Panc1 (cell line): Measurements from ENCODE around the gene SLC51B. TPM values are rescaled to one million over a fixed set of nuclear protein-coding genes. Genes with fewer than 3 reads are reported as not detected.

ENCODE experiments used
- ATAC-seq: fragments of 200-7000 bp; cut with Tn5 transposase; 2 replicates; pipeline ENCODE4 v1.9.1; 2020; ENCODE audit warnings: mild to moderate bottlenecking, moderate library complexity
- BruUV-seq: library from RNA; stranded (reverse); fragments of 400-500 nt; replicated peaks from 2 replicates; lab custom pipeline; 2021; lab: Mats Ljungman, UMichigan
- CTCF ChIA-PET: fragments of 300-600 bp; sonication (Branson Sonifier 250); formaldehyde crosslinking; loops from one replicate; lab custom pipeline; 2022; ENCODE audit warnings: antibody characterized with exemption; lab: Charles Lee
- POLR2A ChIA-PET: fragments of 300-600 bp; sonication (Branson Sonifier 250); formaldehyde crosslinking; loops from one replicate; lab custom pipeline; 2022; ENCODE audit warnings: antibody characterized with exemption; lab: Charles Lee
- DNase-seq: peaks from one replicate; pipeline ENCODE4 v3.0.0-alpha.2; 2010; ENCODE audit warnings: low read depth, low spot score
- H3K27ac ChIP-seq: 2 replicates; pipeline ENCODE4 v1.5.1; 2011; ENCODE audit warnings: mild to moderate bottlenecking, low read length, inconsistent platforms
- H3K27me3 ChIP-seq: fragments of 200-500 bp; sonication (Bioruptor generic); 2 replicates; pipeline ENCODE4 v1.6.0; 2014; ENCODE audit warnings: low read length, inconsistent platforms; ENCODE audit not compliant: control insufficient read depth, insufficient read depth
- H3K36me3 ChIP-seq: fragments of 200-500 bp; sonication (Bioruptor generic); 2 replicates; pipeline ENCODE4 v1.5.1; 2014; ENCODE audit warnings: inconsistent platforms, mild to moderate bottlenecking, low read length, moderate library complexity; ENCODE audit not compliant: control insufficient read depth, insufficient read depth
- H3K4me1 ChIP-seq: 2 replicates; pipeline ENCODE4 v1.5.1; 2011; ENCODE audit warnings: inconsistent platforms, mild to moderate bottlenecking, low read length, moderate library complexity; ENCODE audit not compliant: control insufficient read depth, insufficient read depth
- H3K4me3 ChIP-seq, 2 experiments: 2 replicates each; pipeline ENCODE4 v1.5.1; 2011 to 2012; ENCODE audit warnings: low read depth in 2 of 2, low read length in 2 of 2, mild to moderate bottlenecking in 2 of 2, inconsistent platforms in 1 of 2, moderate library complexity in 1 of 2
- H3K9me3 ChIP-seq: fragments of 200-500 bp; sonication (Bioruptor generic); 2 replicates; pipeline ENCODE4 v1.5.1; 2014; ENCODE audit warnings: low read depth, mild to moderate bottlenecking, inconsistent platforms, low read length, moderate library complexity; ENCODE audit not compliant: control insufficient read depth, insufficient read depth
- CTCF ChIP-seq: fragments of 450-650 bp; IDR thresholded peaks from 2 replicates; pipeline ENCODE4 v1.5.1; 2017; ENCODE audit warnings: mild to moderate bottlenecking
- POLR2AphosphoS5 ChIP-seq: IDR thresholded peaks from 2 replicates; pipeline ENCODE4 v1.6.1; 2012; ENCODE audit warnings: mild to moderate bottlenecking, low read depth, low read length, moderate library complexity
- REST ChIP-seq, 2 experiments: IDR thresholded peaks; 2 replicates each; pipeline ENCODE4 v1.6.1; 2011 to 2012; ENCODE audit warnings: low read depth in 2 of 2, control low read depth in 1 of 2, low read length in 1 of 2, mild to moderate bottlenecking in 1 of 2, moderate library complexity in 1 of 2; ENCODE audit not compliant: insufficient read depth in 1 of 2
- SIN3A ChIP-seq: IDR thresholded peaks from 2 replicates; pipeline ENCODE4 v1.6.1; 2012; ENCODE audit warnings: low read depth, mild to moderate bottlenecking, low read length, moderate library complexity, borderline replicate concordance; ENCODE audit not compliant: insufficient read depth
- TCF7L2 ChIP-seq: IDR thresholded peaks from 2 replicates; pipeline ENCODE4 v1.6.1; 2011; ENCODE audit warnings: mild to moderate bottlenecking, low read depth, low read length, inconsistent platforms
- in situ Hi-C: cut with HindIII; loops from 2 replicates; pipeline ENCODE4 v1.10.0; 2016; ENCODE audit warnings: low sequenced_read_pairs, low pct_unique_long_range_greater_than_20kb
- intact Hi-C: fragments of 100-400 bp; cut with micrococcal nuclease; formaldehyde crosslinking; loops from one replicate; pipeline ENCODE4 v1.10.0; 2022; ENCODE audit not compliant: unreplicated experiment
- total RNA-seq: library from RNA; stranded (reverse); gene quantifications from one replicate; pipeline ENCODE4 v1.2.1, GENCODE V29; 2021; ENCODE audit not compliant: unreplicated experiment

Gene SLC51B
- total RNA-seq, 1 experiment from 2014 or later = 0.51 TPM

- Histone ChIP-seq H3K4me1 (peaks cover 13% of the 10 kb centered on the region), H3K4me3 (no peak overlapping the region), H3K27me3 (no peaks in the 10 kb centered on the region; the same call in 1 of the 2 replicates), H3K27ac (no peak overlapping the region), H3K9me3 (no peaks in the 10 kb centered on the region), H3K36me3 (no peaks in the 10 kb centered on the region)
- POLR2A ChIA-PET = interaction anchor here (0.5 kb wide), 1 partner anchor 360 kb away, joined by 5 read pairs; no protein-coding TSS in a partner anchor
- ATAC-seq = peak; percentile 82
- intact Hi-C loops = no loop called here
- in situ Hi-C loops = no loop called here
- DNase-seq = no peak
- no TSS peak for BruUV-seq
- no peak for TF ChIP-seq POLR2AphosphoS5
- TF ChIP-seq CTCF = peak; percentile 78
- TF ChIP-seq TCF7L2 = no peak
- CTCF ChIA-PET = interaction anchor here (0.8 to 1.7 kb wide), 5 partner anchors 23 to 212 kb away, joined by 3 to 5 read pairs (median 3); no protein-coding TSS in a partner anchor
These were observed 40.9 kb downstream of the SLC51B start for GRCh38 chr15:65085990-65086679.

- ChIA-PET POLR2A (interaction anchor here (0.7 kb wide), 1 partner anchor 185 kb away, joined by 3 read pairs; no protein-coding TSS in a partner anchor), CTCF (interaction anchor here (0.8 to 1.7 kb wide), 6 partner anchors 23 to 211 kb away, joined by 3 to 9 read pairs (median 4); no protein-coding TSS in a partner anchor)
- Histone ChIP-seq H3K4me3 (no peak overlapping the region), H3K27me3 (no peaks in the 10 kb centered on the region; the same call in 1 of the 2 replicates), H3K4me1 (peaks cover 13% of the 10 kb centered on the region), H3K9me3 (no peaks in the 10 kb centered on the region), H3K36me3 (no peaks in the 10 kb centered on the region), H3K27ac (no peak overlapping the region)
- DNase-seq (no peak), ATAC-seq (peak; percentile 48; the same call in 1 of the 2 replicates)
- no TSS peak for BruUV-seq
- TF ChIP-seq REST (IDR thresholded peaks at IDR 0.05; ENCODE audit: insufficient read depth in 1 of 2, low read depth in 2 of 2, low read length in 1 of 2) (no peak), POLR2AphosphoS5 (no peak), TCF7L2 (no peak), SIN3A (no peak), CTCF (no peak; the same call in 1 of the 2 replicates)
- in situ Hi-C loops (no loop called here), intact Hi-C loops (no loop called here)
These were observed 41.5 kb downstream of the SLC51B start for GRCh38 chr15:65086680-65087111.
